Neuronal stem cell (in vitro differentiated cells): Measurements from ENCODE around the gene CMSS1.

ENCODE experiments used
- DNase-seq: peaks from one replicate; pipeline ENCODE4 v3.0.0-alpha.2; 2013; ENCODE audit warnings: low spot score
- H2AFZ ChIP-seq: one replicate; pipeline ENCODE4 v1.6.1; 2013; ENCODE audit warnings: mild to moderate bottlenecking, low read length, inconsistent platforms
- H2AK5ac ChIP-seq: 2 replicates; pipeline ENCODE4 v1.6.1; 2013; ENCODE audit warnings: low read depth, mild to moderate bottlenecking, inconsistent platforms, low read length, moderate library complexity, mixed read lengths
- H2BK120ac ChIP-seq: 2 replicates; pipeline ENCODE4 v1.6.1; 2013; ENCODE audit warnings: low read depth, mild to moderate bottlenecking, inconsistent platforms, low read length, moderate library complexity, mixed read lengths
- H2BK12ac ChIP-seq: one replicate; pipeline ENCODE4 v1.6.1; 2013; ENCODE audit warnings: low read length, inconsistent platforms
- H2BK15ac ChIP-seq: 2 replicates; pipeline ENCODE4 v1.6.1; 2013; ENCODE audit warnings: mild to moderate bottlenecking, low read length, inconsistent platforms, mixed read lengths
- H2BK5ac ChIP-seq: one replicate; pipeline ENCODE4 v1.6.1; 2013; ENCODE audit warnings: inconsistent platforms, mild to moderate bottlenecking, low read length, moderate library complexity
- H3K14ac ChIP-seq: one replicate; pipeline ENCODE4 v1.6.1; 2013; ENCODE audit warnings: low read length, inconsistent platforms
- H3K18ac ChIP-seq: 2 replicates; pipeline ENCODE4 v1.6.1; 2013; ENCODE audit warnings: low read length, inconsistent platforms
- H3K23ac ChIP-seq: 2 replicates; pipeline ENCODE4 v1.6.1; 2013; ENCODE audit warnings: low read depth, mild to moderate bottlenecking, mixed read lengths, low read length, inconsistent platforms; ENCODE audit not compliant: poor library complexity
- H3K27ac ChIP-seq: replicated peaks from 3 replicates; pipeline ENCODE4 v1.5.1; 2013; ENCODE audit warnings: low read length, inconsistent platforms
- H3K27me3 ChIP-seq, 3 experiments: 2 replicates each; pipeline ENCODE4 v1.6.1; 2013; ENCODE audit warnings: low read length in 3 of 3, mild to moderate bottlenecking in 2 of 3, inconsistent platforms in 1 of 3, low read depth in 1 of 3, mixed read lengths in 1 of 3, moderate library complexity in 1 of 3; ENCODE audit not compliant: control insufficient read depth in 3 of 3, insufficient read depth in 3 of 3
- H3K36me3 ChIP-seq, 2 donors: replicated peaks in 1 of 2; 2 replicates each; pipeline ENCODE4 v1.6.1; 2013; ENCODE audit warnings: low read length in 2 of 2; ENCODE audit not compliant: control insufficient read depth in 2 of 2, insufficient read depth in 2 of 2
- H3K4ac ChIP-seq: 2 replicates; pipeline ENCODE4 v1.6.1; 2013; ENCODE audit warnings: inconsistent platforms, mild to moderate bottlenecking, low read length, moderate library complexity
- H3K4me1 ChIP-seq, 2 donors: 1 replicate in 1 of 2; 2 replicates in 1 of 2; pipeline ENCODE4 v1.6.1; 2013; ENCODE audit warnings: low read length in 2 of 2, low read depth in 1 of 2; ENCODE audit not compliant: control insufficient read depth in 2 of 2, insufficient read depth in 1 of 2
- H3K4me2 ChIP-seq: one replicate; pipeline ENCODE4 v1.6.1; 2013; ENCODE audit warnings: mild to moderate bottlenecking, low read length, inconsistent platforms; ENCODE audit not compliant: insufficient read depth, poor library complexity, severe bottlenecking
- H3K4me3 ChIP-seq, 2 donors: 2 replicates each; pipeline ENCODE4 v1.5.1; 2013; ENCODE audit warnings: low read length in 2 of 2, mild to moderate bottlenecking in 2 of 2, inconsistent platforms in 1 of 2, moderate library complexity in 1 of 2
- H3K79me1 ChIP-seq: one replicate; pipeline ENCODE4 v1.6.1; 2013; ENCODE audit warnings: low read depth, mild to moderate bottlenecking, inconsistent platforms, low read length, moderate library complexity
- H3K9ac ChIP-seq: one replicate; pipeline ENCODE4 v1.6.1; 2013; ENCODE audit warnings: mild to moderate bottlenecking, low read depth, low read length, inconsistent platforms; ENCODE audit not compliant: poor library complexity
- H3K9me3 ChIP-seq, 2 donors: replicated peaks in 1 of 2; 2 replicates each; pipeline versions ENCODE3 to v1.6.1; 2013; ENCODE audit warnings: low read length in 2 of 2, mild to moderate bottlenecking in 2 of 2, inconsistent platforms in 1 of 2, low read depth in 1 of 2, mixed read lengths in 1 of 2, moderate library complexity in 1 of 2; ENCODE audit not compliant: control insufficient read depth in 2 of 2, insufficient read depth in 1 of 2
- H4K8ac ChIP-seq: one replicate; pipeline ENCODE4 v1.6.1; 2013; ENCODE audit warnings: low read depth, mild to moderate bottlenecking, inconsistent platforms, low read length, moderate library complexity
- H4K91ac ChIP-seq: one replicate; pipeline ENCODE4 v1.6.1; 2013; ENCODE audit warnings: low read length, low read depth, mild to moderate bottlenecking, inconsistent platforms; ENCODE audit not compliant: poor library complexity
- WGBS, 2 donors: extraction: QIAGEN DNeasy Blood & Tissue Kit; methylation state at CpG; one replicate each; pipeline ENCODE4 v1.1.7; 2013; ENCODE audit warnings: missing lambda C conversion rate in 2 of 2, mixed read lengths in 1 of 2; ENCODE audit not compliant: insufficient read length in 2 of 2, insufficient replicate concordance in 1 of 2; ENCODE audit errors: extremely low coverage in 2 of 2; 5-methylcytosine and 5-hydroxymethylcytosine counted together

CMSS1 gene

DNA sequence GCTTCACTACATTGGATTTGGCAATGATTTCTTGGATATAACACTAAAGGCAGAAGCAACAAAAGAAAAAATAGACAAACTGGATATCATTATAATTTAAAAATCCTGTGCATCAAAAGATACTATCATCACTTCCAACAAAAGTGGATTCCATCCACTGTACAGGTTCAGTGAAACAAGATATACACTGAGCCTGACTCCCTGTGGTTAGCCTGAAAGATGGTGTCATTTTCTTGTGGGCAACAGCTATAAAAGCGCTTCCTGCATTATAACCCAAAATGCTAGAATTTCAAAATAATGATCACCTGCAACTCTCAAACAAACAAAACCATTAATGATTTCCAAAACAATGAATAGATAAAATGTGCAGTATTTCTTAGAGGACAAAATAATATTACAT is 403.5 kb downstream of the CMSS1 start:
- Histone ChIP-seq H3K27me3 (no peaks in the 10 kb centered on the region), H3K27ac (no peak overlapping the region), H3K18ac (no peak overlapping the region), H4K91ac (no peak overlapping the region), H3K14ac (no peak overlapping the region), H3K9me3 (peaks cover 0 to 13% of the 10 kb centered on the region in 2 donors), H3K79me1 (no peaks in the 10 kb centered on the region), H2BK120ac (no peak overlapping the region), H2BK12ac (no peak overlapping the region), H3K4ac (no peak overlapping the region), H3K23ac (no peak overlapping the region), H3K36me3 (no peaks in the 10 kb centered on the region), H3K4me1 (peaks cover 0 to 4% of the 10 kb centered on the region in 2 donors), H4K8ac (no peak overlapping the region), H2AK5ac (no peak overlapping the region), H2BK15ac (no peak overlapping the region), H2BK5ac (no peak overlapping the region), H2AFZ (no peak overlapping the region), H3K4me3 (no peak overlapping the region), H3K4me2 (no peak overlapping the region), H3K9ac (no peak overlapping the region)
- DNase-seq, result no peak
- no CpG with 5 or more reads among the region's 1 CpG for WGBS, 2 donors

DNA sequence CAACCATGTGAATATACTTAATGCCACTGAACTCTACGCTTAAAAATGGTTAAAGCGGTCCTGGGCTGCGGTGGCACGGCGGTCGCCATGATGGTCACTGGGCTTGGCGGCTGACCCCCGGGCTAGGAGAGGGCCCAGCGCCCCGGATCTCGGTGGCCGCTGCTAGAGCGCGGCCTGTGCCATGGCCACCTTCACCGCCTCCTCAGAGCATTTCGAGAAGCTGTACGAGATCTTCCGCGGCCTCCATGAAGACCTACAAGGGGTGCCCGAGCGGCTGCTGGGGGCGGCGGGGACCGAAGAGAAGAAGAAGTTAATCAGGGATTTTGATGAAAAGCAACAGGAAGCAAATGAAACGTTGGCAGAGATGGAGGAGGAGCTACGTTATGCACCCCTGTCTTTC is 407.5 kb downstream of the CMSS1 start:
- Histone ChIP-seq H2BK15ac (no peak overlapping the region), H2BK12ac (no peak overlapping the region), H2BK120ac (no peak overlapping the region), H4K8ac (no peak overlapping the region), H2AFZ (no peak overlapping the region), H3K23ac (no peak overlapping the region), H3K9me3 (peaks cover 0 to 5% of the 10 kb centered on the region in 2 donors), H4K91ac (no peak overlapping the region), H3K36me3 (no peaks in the 10 kb centered on the region), H3K27ac (no peak overlapping the region), H3K4me3 (no peak overlapping the region), H3K9ac (no peak overlapping the region), H3K18ac (no peak overlapping the region), H2AK5ac (no peak overlapping the region), H3K27me3 (no peaks in the 10 kb centered on the region), H3K4me1 (no peaks in the 10 kb centered on the region), H3K79me1 (no peaks in the 10 kb centered on the region), H2BK5ac (no peak overlapping the region), H3K4ac (no peak overlapping the region), H3K4me2 (no peak overlapping the region), H3K14ac (no peak overlapping the region)
- DNase-seq, result no peak
- no CpG with 5 or more reads among the region's 26 CpGs for WGBS, 2 donors

DNA sequence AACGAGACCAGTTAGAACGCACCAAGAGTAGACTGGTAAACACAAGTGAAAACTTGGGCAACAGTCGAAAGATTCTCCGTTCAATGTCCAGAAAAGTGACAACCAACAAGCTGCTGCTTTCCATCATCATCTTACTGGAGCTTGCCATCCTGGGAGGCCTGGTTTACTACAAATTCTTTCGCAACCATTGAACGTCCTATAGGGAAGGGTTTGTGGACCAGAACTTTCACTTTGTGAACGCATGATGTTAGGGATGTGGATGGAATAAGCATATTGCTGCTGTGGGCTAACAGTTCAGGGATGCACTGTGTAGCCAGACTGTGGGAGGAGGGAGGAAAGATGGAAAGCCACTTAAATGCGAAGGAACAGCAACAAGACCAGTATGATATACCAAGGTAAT is 408.2 kb downstream of the CMSS1 start:
- Histone ChIP-seq H3K18ac (no peak overlapping the region), H3K4me2 (no peak overlapping the region), H3K4me3 (no peak overlapping the region), H4K8ac (no peak overlapping the region), H3K36me3 (no peaks in the 10 kb centered on the region), H2AK5ac (no peak overlapping the region), H2BK15ac (no peak overlapping the region), H2BK5ac (no peak overlapping the region), H3K79me1 (no peaks in the 10 kb centered on the region), H3K4ac (no peak overlapping the region), H3K27ac (no peak overlapping the region), H2BK12ac (no peak overlapping the region), H2AFZ (peak overlapping the region; percentile 12), H2BK120ac (no peak overlapping the region), H4K91ac (no peak overlapping the region), H3K27me3 (no peaks in the 10 kb centered on the region), H3K4me1 (no peaks in the 10 kb centered on the region), H3K23ac (no peak overlapping the region), H3K14ac (no peak overlapping the region), H3K9me3 (peaks cover 0 to under 1% of the 10 kb centered on the region in 2 donors), H3K9ac (no peak overlapping the region)
- no CpG with 5 or more reads among the region's 8 CpGs for WGBS, 2 donors
- DNase-seq, result no peak

DNA sequence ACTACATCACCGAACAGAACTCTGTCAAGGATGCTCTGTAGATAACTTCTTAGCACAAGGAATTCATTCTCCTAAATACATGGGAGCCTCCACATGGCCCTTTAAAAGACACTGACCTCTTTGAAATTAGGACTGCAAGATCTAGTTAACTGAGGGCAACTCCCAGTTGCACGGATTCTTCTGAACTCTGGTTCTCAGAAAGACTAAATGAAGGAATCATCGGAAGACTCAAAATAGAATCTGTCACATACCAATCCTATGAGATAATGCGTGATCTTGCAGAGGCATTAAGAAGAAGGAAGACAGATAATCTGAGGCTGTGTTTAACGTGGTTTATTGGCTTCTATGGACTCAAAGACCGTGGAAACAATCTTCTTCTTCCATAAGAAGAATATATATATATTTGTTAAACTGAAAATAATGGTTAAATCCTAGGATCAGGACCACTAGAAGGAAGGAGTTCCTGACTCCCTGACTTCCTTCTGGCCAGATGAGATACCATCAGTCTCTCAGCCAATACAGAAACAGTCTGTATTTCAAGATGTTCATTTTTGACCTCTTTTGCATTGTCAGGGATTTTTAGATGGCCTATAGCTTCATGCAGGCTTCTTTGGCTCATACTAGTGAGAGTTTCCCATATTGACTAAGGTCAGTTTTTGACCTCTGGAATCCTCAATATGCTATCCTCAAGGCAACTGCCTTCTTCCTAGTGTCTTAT is 409.2 kb downstream of the CMSS1 start:
- no peak overlapping the region for H3K14ac ChIP-seq
- H3K23ac ChIP-seq, result no peak overlapping the region
- no peak overlapping the region for H3K18ac ChIP-seq
- H2AFZ ChIP-seq, result peak overlapping the region; percentile 66
- H3K36me3 ChIP-seq, result no peaks in the 10 kb centered on the region
- no peak overlapping the region for H2BK15ac ChIP-seq
- H2AK5ac ChIP-seq, result no peak overlapping the region
- H3K9ac ChIP-seq, result no peak overlapping the region
- no peaks in the 10 kb centered on the region for H3K4me1 ChIP-seq
- no peak overlapping the region for H4K91ac ChIP-seq
- WGBS, 2 donors, result no CpG with 5 or more reads among the region's 6 CpGs
- H3K4me3 ChIP-seq, result no peak overlapping the region
- no peaks in the 10 kb centered on the region for H3K79me1 ChIP-seq
- H3K27me3 ChIP-seq, result no peaks in the 10 kb centered on the region
- no peak overlapping the region for H4K8ac ChIP-seq
- H3K4me2 ChIP-seq, result no peak overlapping the region
- no peak overlapping the region for H3K27ac ChIP-seq
- H2BK12ac ChIP-seq, result no peak overlapping the region
- H2BK5ac ChIP-seq, result no peak overlapping the region
- H3K9me3 ChIP-seq, result no peaks in the 10 kb centered on the region
- H3K4ac ChIP-seq, result no peak overlapping the region
- no peak for DNase-seq
- no peak overlapping the region for H2BK120ac ChIP-seq
